Hippocampal formation (tissue), 2 donors: ENCODE data around the gene TAS2R8.
"Not testable (repeated sequence)": the region's sequence is repeated elsewhere in the genome, so short reads cannot be mapped to it uniquely, and the experiment has no call there.

Experiments
- DNase-seq, 2 donors: peaks; one replicate each; lab custom pipeline; 2025; lab: John Stamatoyannopoulos, UW

The TAS2R8 gene

GRCh38 chr12:10807186-10807585 lies at the start of gene TAS2R8:
TSS of gene TAS2R8 (minus strand) at chr12:10807286. CDS start at chr12:10806980, 306 bp downstream.
- no peak for DNase-seq

GRCh38 chr12:10855807-10856206 lies 48.7 kb upstream of the TAS2R8 start:
- DNase-seq = no peak

- DNase-seq = no peak
Measured at GRCh38 chr12:10853776-10854175, 46.7 kb upstream of the TAS2R8 start.

- no peak for DNase-seq
Measured at GRCh38 chr12:10851243-10851858, 44.3 kb upstream of the TAS2R8 start.

GRCh38 chr12:10849425-10849878 lies 42.4 kb upstream of the TAS2R8 start, which contains the start of gene PRR4:
TSS of gene PRR4 (minus strand) at chr12:10849475. CDS start at chr12:10849437, 38 bp downstream.
- no peak for DNase-seq

- no peak for DNase-seq
Measured at GRCh38 chr12:10847744-10848143, 40.7 kb upstream of the TAS2R8 start.

GRCh38 chr12:10842862-10843261 lies 35.8 kb upstream of the TAS2R8 start:
- no peak for DNase-seq

- no peak for DNase-seq
Measured at GRCh38 chr12:10838461-10838860, 31.4 kb upstream of the TAS2R8 start.

GRCh38 chr12:10829994-10830393 lies 22.9 kb upstream of the TAS2R8 start:
- no peak for DNase-seq

GRCh38 chr12:10826258-10826657 lies 19.2 kb upstream of the TAS2R8 start, which contains the start of gene TAS2R10:
TSS of gene TAS2R10 (minus strand) at chr12:10826358. CDS start at chr12:10826269, 89 bp downstream.
- no peak for DNase-seq

GRCh38 chr12:10824957-10825356 lies 17.9 kb upstream of the TAS2R8 start:
- DNase-seq = no peak

- no peak for DNase-seq
Measured at GRCh38 chr12:10811883-10812536, 4.9 kb upstream of the TAS2R8 start.

GRCh38 chr12:10810068-10810467 lies 3.0 kb upstream of the TAS2R8 start, which contains the start of gene TAS2R9:
TSS of gene TAS2R9 (minus strand) at chr12:10810168. CDS start at chr12:10810075, 93 bp downstream.
- DNase-seq = no peak

- DNase-seq = no peak
Measured at GRCh38 chr12:10802587-10802986, 4.5 kb downstream of the TAS2R8 start, which contains the start of gene TAS2R7. TSS of gene TAS2R7 (minus strand) at chr12:10802627. CDS start at chr12:10802570, 57 bp downstream.

GRCh38 chr12:10801741-10802140 lies 5.3 kb downstream of the TAS2R8 start:
- no peak for DNase-seq

GRCh38 chr12:10794222-10794621 lies 12.9 kb downstream of the TAS2R8 start:
- no peak for DNase-seq

- DNase-seq = not testable (repeated sequence)
Measured at GRCh38 chr12:10791769-10792168, 15.3 kb downstream of the TAS2R8 start.

GRCh38 chr12:10783252-10783651 lies 23.8 kb downstream of the TAS2R8 start:
- no peak for DNase-seq

- no peak for DNase-seq
Measured at GRCh38 chr12:10779103-10779502, 28.0 kb downstream of the TAS2R8 start.

GRCh38 chr12:10771132-10771733 lies 35.9 kb downstream of the TAS2R8 start:
- DNase-seq = peak in 1 of 2 donors; percentile 14

GRCh38 chr12:10759657-10760056 lies 47.4 kb downstream of the TAS2R8 start:
- no peak for DNase-seq

- no peak for DNase-seq
Measured at GRCh38 chr12:10756194-10756593, 50.9 kb downstream of the TAS2R8 start.
